H1 (cell line): ENCODE results near the gene ABHD14A.

Source experiments
- CBX5 ChIP-seq: fragments of 300-800, 300-1000 bp; sonication (generic); IDR thresholded peaks from 2 replicates; pipeline ENCODE4 v1.7.1; 2016; ENCODE audit warnings: antibody characterized with exemption, low read length, low read depth
- CHD7 ChIP-seq: fragments of 300-600 bp; sonication (generic); IDR thresholded peaks from 2 replicates; pipeline ENCODE4 v1.7.1; 2012; ENCODE audit warnings: low read length, moderate library complexity, mild to moderate bottlenecking, inconsistent platforms; ENCODE audit not compliant: insufficient replicate concordance
- CTCF ChIP-seq, 3 experiments: IDR thresholded peaks; 1 replicate in 2 of 3; 2 replicates in 1 of 3; pipeline versions ENCODE4 v1.5.1 to v1.6.1; 2011; ENCODE audit warnings: low read length in 3 of 3, mild to moderate bottlenecking in 3 of 3, inconsistent platforms in 2 of 3, low read depth in 1 of 3, moderate library complexity in 1 of 3; ENCODE audit not compliant: insufficient read depth in 1 of 3; ENCODE audit errors: control extremely low read depth in 1 of 3
- EP300 ChIP-seq, 2 experiments: IDR thresholded peaks; 1 replicate in 1 of 2; 2 replicates in 1 of 2; pipeline ENCODE4 v1.6.1; 2011 to 2012; ENCODE audit warnings: low read depth in 2 of 2, low read length in 2 of 2, mild to moderate bottlenecking in 2 of 2, borderline replicate concordance in 1 of 2, inconsistent platforms in 1 of 2, moderate library complexity in 1 of 2
- GABPA ChIP-seq: IDR thresholded peaks from 2 replicates; pipeline ENCODE4 v1.6.1; 2011; ENCODE audit warnings: mild to moderate bottlenecking, low read length, moderate library complexity, borderline replicate concordance; ENCODE audit not compliant: insufficient read depth
- GTF2F1 ChIP-seq: IDR thresholded peaks from 2 replicates; pipeline ENCODE4 v1.6.1; 2012; ENCODE audit warnings: low read depth, low read length, improper control_type of control experiment, borderline replicate concordance
- JUN ChIP-seq: IDR thresholded peaks from 2 replicates; pipeline ENCODE4 v1.6.1; 2011; ENCODE audit warnings: low read depth, mild to moderate bottlenecking, improper control_type of control experiment, low read length
- JUND ChIP-seq: IDR thresholded peaks from 2 replicates; pipeline ENCODE4 v1.6.1; 2011; ENCODE audit warnings: mild to moderate bottlenecking, improper control_type of control experiment, low read length
- KDM1A ChIP-seq: fragments of 200-600, 300-600 bp; sonication (generic); IDR thresholded peaks from 2 replicates; pipeline ENCODE4 v1.7.1; 2016; ENCODE audit warnings: mild to moderate bottlenecking, low read length, borderline replicate concordance
- NRF1 ChIP-seq: IDR thresholded peaks from 2 replicates; pipeline ENCODE4 v1.6.1; 2011; ENCODE audit warnings: mild to moderate bottlenecking, low read depth, low read length, improper control_type of control experiment
- POLR2A ChIP-seq, 2 experiments: IDR thresholded peaks; 1 replicate in 1 of 2; 2 replicates in 1 of 2; pipeline ENCODE4 v1.6.1; 2011; ENCODE audit warnings: low read depth in 2 of 2, low read length in 2 of 2, mild to moderate bottlenecking in 2 of 2; ENCODE audit errors: control extremely low read depth in 1 of 2
- TEAD4 ChIP-seq: IDR thresholded peaks from 2 replicates; pipeline ENCODE4 v1.6.1; 2012; ENCODE audit warnings: low read depth, low read length, inconsistent platforms, mixed read lengths
- ZNF274 ChIP-seq: IDR thresholded peaks from 2 replicates; pipeline ENCODE4 v1.7.0; 2012; ENCODE audit warnings: low read length, borderline replicate concordance; ENCODE audit errors: extremely low read depth

GRCh38 chr3:51954105-51954504 is 20.8 kb upstream of the ABHD14A start:
- TF ChIP-seq JUND (no peak), CTCF (IDR thresholded peaks at IDR 0.05; ENCODE audit: control extremely low read depth in 1 of 3, insufficient read depth in 1 of 3, low read depth in 1 of 3, low read length in 3 of 3) (no peak), ZNF274 (no peak), POLR2A (IDR thresholded peaks at IDR 0.05; ENCODE audit: control extremely low read depth in 1 of 2, low read depth in 2 of 2, low read length in 2 of 2) (no peak), GTF2F1 (no peak), CHD7 (no peak), GABPA (no peak), CBX5 (no peak), EP300 (IDR thresholded peaks at IDR 0.05; ENCODE audit: borderline replicate concordance in 1 of 2, low read depth in 2 of 2, low read length in 2 of 2) (no peak), JUN (no peak), TEAD4 (no peak), KDM1A (no peak), NRF1 (no peak)
